Tibial nerve (tissue), 4 donors: ENCODE measurements around the gene VSIR.

Experiments used
- CTCF ChIP-seq, 5 experiments: fragments of 200-600 bp in 3 of 5; fragments of 450-650 bp in 2 of 5; sonication (generic) in 3 of 5; IDR thresholded peaks; one replicate each; pipeline ENCODE4 v1.5.1; 2016 to 2019; ENCODE audit warnings: antibody characterized with exemption in 5 of 5, mild to moderate bottlenecking in 3 of 5, moderate library complexity in 2 of 5
- EP300 ChIP-seq, 2 donors: sonication (generic); formaldehyde crosslinking; IDR thresholded peaks; one replicate each; pipeline ENCODE4 v1.6.1; 2017; ENCODE audit warnings: antibody characterized with exemption in 2 of 2, mild to moderate bottlenecking in 1 of 2
- POLR2A ChIP-seq, 2 donors: fragments of 450-650 bp; IDR thresholded peaks; one replicate each; pipeline ENCODE4 v1.6.1; 2017; ENCODE audit warnings: antibody characterized with exemption in 2 of 2, mild to moderate bottlenecking in 2 of 2, moderate library complexity in 2 of 2

GRCh38 chr10:71729161-71729636 is 44.1 kb downstream of the VSIR start:
- TF ChIP-seq CTCF (IDR thresholded peaks at IDR 0.05) (no peak), EP300 (IDR thresholded peaks at IDR 0.05) (peak in 1 of 2 donors; percentile 39), POLR2A (IDR thresholded peaks at IDR 0.05) (no peak)
